ENCODE measurements around the gene PSMD4.
"Not testable (repeated sequence)": the region's sequence is repeated elsewhere in the genome, so short reads cannot be mapped to it uniquely, and the experiment has no call there.

The PSMD4 gene

DNA sequence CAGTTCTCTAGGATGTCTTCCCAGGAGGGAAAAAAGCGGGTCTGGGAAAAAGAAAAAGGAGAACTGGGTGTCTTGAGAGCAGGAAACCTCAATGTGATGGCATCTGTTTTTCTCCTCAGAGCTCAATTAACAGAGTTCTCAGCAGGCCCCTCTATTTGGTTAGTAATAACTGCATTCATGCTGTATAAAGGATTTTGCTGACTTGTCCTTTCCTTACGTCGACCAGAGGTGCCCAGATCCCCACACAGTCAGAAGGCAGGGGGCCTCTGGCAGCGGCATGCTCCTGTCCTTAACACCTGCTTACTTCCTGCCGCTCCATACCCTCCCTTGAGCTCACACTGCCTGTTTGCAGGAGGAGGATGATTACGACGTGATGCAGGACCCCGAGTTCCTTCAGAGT lies 12.3 kb downstream of the PSMD4 start:
- DNase-seq (ENCODE audit: extremely low spot score, insufficient read length, low read depth) (no peak), FAIRE-seq (no peak)

DNA sequence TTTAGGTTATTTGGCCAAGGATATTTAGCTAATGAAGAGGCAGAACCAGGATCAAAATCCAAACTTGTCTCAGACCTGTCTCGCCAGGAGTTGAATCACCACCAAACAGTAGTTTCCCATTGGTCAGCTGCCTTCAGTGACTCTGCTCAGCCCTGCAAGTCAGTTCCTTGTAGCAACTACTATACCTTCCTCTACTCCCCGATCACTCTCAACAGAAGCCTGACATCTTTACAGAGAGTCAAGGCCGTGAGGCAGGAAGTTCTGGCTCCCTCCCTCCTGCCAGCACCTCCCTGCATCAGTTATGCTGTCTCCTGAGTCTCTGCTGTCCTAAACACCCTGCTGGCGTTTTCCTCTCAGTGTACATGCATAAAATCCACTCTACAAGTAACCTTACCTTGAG lies 13.2 kb downstream of the PSMD4 start:
- no peak for FAIRE-seq
- DNase-seq (ENCODE audit: extremely low spot score, insufficient read length, low read depth), result no peak

- DNase-seq (ENCODE audit: extremely low spot score, insufficient read length, low read depth), result no peak
- FAIRE-seq, result no peak
These were observed 19.5 kb downstream of the PSMD4 start for GRCh38 chr1:151273924-151274466.

GRCh38 chr1:151275341-151275740 lies 20.8 kb downstream of the PSMD4 start:
- FAIRE-seq, result not testable (repeated sequence)

DNA sequence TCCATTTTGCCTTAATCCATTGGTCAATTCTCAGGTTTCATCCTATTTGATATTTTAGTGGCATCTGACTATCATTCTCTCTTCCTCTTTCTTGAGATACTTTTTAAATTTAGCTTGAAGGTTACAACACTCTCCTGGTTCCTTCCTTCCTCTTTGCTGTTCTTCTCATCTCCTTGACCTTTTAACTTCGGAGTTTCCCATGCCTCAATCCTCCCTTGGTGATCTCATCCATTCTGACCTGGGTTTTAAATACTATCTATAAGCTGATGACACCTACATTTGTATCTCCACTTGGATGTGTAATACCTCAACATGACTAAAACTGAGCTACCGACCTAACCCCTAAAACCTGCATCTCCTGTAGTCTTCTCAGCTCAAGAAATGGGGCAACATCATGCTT lies 22.7 kb downstream of the PSMD4 start:
- no peak for DNase-seq (ENCODE audit: extremely low spot score, insufficient read length, low read depth)
- no peak for FAIRE-seq

More at GRCh38 chr1:151275341-151275740, 20.8 kb downstream of the PSMD4 start:
- not testable (repeated sequence) for DNase-seq (ENCODE audit: extremely low spot score, insufficient read length, low read depth)

GRCh38 chr1:151281225-151281968 lies 26.9 kb downstream of the PSMD4 start:
- DNase-seq (ENCODE audit: extremely low spot score, insufficient read length, low read depth), result peak; percentile 85
- FAIRE-seq, result no peak

GRCh38 chr1:151281969-151282882 lies 27.7 kb downstream of the PSMD4 start, which contains the start of gene ZNF687:
Gene ZNF687, plus strand, starts transcription at chr1:151282299. Its CDS starts 3,993 bp downstream, at chr1:151286292.
- FAIRE-seq (peak; percentile 99), DNase-seq (ENCODE audit: extremely low spot score, insufficient read length, low read depth) (peak; percentile 96)

GRCh38 chr1:151282883-151283725 lies 28.6 kb downstream of the PSMD4 start:
- DNase-seq (ENCODE audit: extremely low spot score, insufficient read length, low read depth), result no peak
- FAIRE-seq, result peak; percentile 60

DNA sequence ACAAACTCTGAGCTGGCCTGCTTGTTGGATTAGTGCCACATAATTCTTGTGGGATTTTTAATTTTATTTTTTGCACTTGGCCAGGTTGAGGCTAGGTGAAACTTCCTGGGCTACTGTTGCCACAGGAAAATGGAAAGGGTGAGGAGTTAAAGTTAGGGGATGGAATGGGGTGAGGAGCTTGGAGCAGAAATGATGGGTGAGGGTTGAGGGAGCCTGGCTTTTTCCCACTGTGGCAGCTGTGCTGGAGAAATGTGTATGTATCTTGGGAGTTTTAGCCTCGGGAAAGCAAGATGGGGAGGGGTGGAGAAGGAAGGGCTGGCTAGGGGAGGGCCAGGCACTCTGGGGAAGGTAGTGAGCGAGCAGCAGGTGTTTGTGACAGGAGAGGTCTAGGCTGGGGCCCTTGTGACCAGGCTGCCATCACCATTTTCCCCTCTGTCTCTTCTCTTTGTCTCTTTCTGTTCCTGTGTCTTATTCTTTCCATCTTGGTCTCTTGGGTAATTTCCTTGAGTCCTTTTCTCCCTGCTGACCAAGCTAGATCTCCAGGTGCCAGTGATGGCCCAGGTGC lies 29.6 kb downstream of the PSMD4 start:
- FAIRE-seq, result no peak
- no peak for DNase-seq (ENCODE audit: extremely low spot score, insufficient read length, low read depth)

DNA sequence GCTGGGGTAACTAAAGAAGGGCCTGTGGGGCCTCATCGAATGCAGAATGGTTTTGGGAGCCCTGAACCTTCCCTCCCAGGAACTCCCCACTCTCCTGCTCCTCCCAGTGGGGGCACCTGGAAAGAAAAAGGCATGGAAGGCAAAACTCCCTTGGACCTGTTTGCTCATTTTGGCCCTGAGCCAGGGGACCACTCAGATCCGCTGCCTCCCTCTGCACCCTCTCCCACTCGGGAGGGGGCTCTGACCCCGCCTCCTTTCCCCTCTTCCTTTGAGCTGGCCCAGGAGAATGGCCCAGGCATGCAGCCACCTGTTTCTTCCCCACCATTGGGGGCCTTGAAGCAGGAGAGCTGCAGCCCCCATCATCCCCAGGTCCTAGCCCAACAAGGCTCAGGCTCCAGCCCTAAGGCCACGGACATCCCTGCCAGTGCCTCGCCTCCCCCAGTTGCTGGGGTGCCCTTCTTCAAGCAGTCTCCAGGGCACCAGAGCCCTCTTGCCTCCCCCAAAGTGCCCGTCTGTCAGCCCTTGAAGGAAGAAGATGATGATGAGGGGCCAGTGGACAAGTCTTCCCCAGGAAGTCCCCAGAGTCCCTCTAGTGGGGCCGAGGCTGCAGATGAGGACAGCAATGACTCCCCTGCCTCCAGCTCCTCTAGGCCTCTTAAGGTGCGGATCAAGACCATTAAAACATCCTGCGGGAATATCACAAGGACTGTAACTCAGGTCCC lies 32.2 kb downstream of the PSMD4 start:
- DNase-seq (ENCODE audit: extremely low spot score, insufficient read length, low read depth) (no peak), FAIRE-seq (no peak)

GRCh38 chr1:151287341-151287699 lies 32.8 kb downstream of the PSMD4 start:
- DNase-seq (ENCODE audit: extremely low spot score, insufficient read length, low read depth) (no peak), FAIRE-seq (no peak)

DNA sequence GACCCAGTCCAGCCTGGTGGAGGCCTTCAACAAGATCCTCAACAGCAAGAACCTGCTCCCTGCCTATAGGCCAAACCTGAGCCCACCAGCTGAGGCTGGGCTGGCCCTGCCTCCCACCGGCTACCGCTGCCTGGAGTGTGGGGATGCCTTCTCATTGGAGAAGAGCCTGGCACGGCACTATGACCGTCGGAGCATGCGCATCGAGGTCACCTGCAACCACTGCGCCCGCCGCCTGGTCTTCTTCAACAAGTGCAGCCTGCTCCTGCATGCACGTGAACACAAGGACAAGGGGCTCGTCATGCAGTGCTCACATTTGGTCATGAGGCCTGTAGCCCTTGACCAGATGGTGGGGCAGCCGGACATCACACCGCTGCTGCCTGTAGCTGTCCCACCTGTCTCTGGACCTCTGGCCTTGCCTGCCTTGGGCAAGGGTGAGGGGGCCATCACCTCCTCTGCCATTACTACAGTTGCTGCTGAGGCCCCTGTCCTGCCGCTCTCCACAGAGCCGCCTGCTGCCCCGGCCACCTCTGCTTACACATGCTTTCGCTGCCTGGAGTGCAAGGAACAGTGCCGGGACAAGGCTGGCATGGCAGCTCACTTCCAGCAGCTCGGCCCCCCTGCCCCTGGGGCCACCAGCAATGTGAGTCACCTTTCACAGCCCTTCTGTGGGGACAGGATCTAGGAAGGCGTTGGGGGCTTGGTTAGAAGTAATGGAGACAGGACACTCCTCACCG lies 33.4 kb downstream of the PSMD4 start:
- FAIRE-seq (no peak), DNase-seq (ENCODE audit: extremely low spot score, insufficient read length, low read depth) (no peak)

DNA sequence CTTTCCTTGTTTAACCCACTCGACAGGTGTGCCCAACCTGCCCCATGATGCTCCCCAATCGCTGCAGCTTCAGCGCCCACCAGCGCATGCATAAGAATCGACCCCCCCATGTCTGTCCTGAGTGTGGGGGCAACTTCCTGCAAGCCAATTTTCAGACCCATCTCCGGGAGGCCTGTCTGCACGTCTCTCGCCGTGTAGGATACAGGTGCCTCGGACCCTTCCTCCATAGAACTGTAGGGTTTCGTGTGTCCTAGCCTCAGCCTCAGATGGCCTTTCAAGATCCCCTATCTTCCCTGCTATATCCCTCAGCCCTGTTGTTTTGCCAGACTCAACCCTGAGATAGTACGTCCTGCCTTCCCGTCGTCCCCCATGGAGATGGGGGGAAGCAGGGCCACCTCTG lies 34.0 kb downstream of the PSMD4 start:
- DNase-seq (ENCODE audit: extremely low spot score, insufficient read length, low read depth) (no peak), FAIRE-seq (no peak)

GRCh38 chr1:151289080-151289935 lies 34.8 kb downstream of the PSMD4 start:
- DNase-seq (ENCODE audit: extremely low spot score, insufficient read length, low read depth) (no peak), FAIRE-seq (no peak)

DNA sequence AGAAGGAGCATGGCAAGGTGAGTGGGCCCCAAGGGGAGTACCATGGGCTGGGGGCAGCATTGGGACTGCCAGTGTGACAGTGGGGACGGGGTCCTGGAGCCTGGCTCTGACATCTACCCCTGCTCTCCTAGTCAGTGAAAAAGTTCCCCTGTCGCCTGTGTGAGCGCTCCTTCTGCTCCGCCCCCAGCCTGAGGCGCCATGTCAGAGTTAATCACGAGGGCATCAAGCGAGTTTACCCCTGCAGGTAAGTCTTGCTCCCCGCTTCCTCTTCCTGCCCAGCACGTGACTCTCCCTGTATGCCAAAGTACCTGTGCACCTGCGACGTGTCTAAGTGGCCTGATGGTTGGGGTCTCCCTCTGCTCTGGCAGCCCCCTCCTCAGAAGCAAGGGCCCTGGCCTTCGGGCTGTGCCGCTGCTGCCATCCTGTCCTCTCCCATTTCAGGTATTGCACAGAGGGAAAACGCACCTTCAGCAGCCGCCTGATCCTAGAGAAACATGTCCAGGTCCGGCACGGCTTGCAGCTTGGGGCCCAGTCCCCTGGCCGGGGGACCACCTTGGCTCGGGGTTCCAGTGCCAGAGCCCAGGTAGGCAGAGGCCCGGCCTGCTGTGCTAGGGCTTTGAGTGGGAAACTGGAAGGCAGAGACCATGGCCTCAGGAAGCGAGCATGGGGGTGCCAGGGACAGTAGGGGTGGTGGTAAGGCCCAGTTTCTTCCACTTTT lies 35.6 kb downstream of the PSMD4 start:
- FAIRE-seq (no peak), DNase-seq (ENCODE audit: extremely low spot score, insufficient read length, low read depth) (no peak)

DNA sequence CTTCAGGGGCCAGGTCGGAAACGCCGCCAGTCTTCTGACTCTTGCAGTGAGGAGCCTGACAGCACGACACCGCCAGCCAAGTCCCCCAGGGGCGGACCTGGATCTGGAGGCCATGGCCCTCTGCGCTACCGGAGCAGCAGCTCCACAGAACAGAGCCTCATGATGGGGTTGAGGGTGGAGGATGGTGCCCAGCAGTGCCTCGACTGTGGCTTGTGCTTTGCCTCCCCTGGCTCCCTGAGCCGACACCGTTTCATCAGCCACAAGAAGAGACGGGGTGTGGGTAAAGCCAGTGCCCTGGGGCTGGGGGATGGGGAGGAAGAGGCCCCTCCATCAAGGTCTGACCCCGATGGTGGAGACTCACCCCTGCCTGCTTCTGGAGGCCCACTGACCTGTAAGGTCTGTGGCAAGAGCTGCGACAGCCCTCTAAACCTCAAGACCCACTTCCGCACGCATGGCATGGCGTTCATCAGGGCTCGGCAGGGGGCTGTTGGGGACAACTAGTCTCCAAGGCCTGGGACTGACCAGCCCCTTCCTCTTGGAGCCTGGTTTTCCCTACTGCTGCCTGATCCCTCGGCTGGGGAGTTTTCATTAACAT lies 36.3 kb downstream of the PSMD4 start:
- FAIRE-seq (no peak), DNase-seq (ENCODE audit: extremely low spot score, insufficient read length, low read depth) (no peak)

Measured in GM18507 (cell line).